ENCODE measurements around the gene WDR45B. TPM values are rescaled to one million over a fixed set of nuclear protein-coding genes. Genes with fewer than 3 reads are reported as not detected.

The WDR45B gene
- total RNA-seq, 2 experiments from 2014 or later, result 49.8 to 54.3 TPM

GRCh38 chr17:82601447-82602000 is 46.7 kb downstream of the WDR45B start:
- peaks cover 72% of the 10 kb centered on the region for H3K36me3 Mint-ChIP-seq (ENCODE audit: low read depth)
- peaks cover 7% of the 10 kb centered on the region for H3K4me1 Mint-ChIP-seq (ENCODE audit: low read depth)
- ChIA-PET POLR2A (no interaction called here), CTCF (no interaction called here)
- no peak for TF ChIP-seq CTCF (IDR thresholded peaks at IDR 0.05)
- Histone ChIP-seq H3K27ac (ENCODE audit: low read depth in 1 of 2, low read length in 2 of 2) (no peak overlapping the region), H3K27me3 (ENCODE audit: control insufficient read depth in 1 of 2, insufficient read depth in 2 of 2, low read length in 2 of 2) (no peaks in the 10 kb centered on the region), H3K9me3 (ENCODE audit: control insufficient read depth in 1 of 2, insufficient read depth in 1 of 2, low read length in 2 of 2) (no peaks in the 10 kb centered on the region), H3K36me3 (ENCODE audit: insufficient read depth, low read length) (peaks cover 71% of the 10 kb centered on the region), H3K4me3 (ENCODE audit: low read length) (no peak overlapping the region), H3K4me1 (ENCODE audit: insufficient read depth, low read length) (peaks cover 7% of the 10 kb centered on the region)
- no peak overlapping the region for H3K27ac Mint-ChIP-seq
- ATAC-seq (ENCODE audit: poor library complexity) (no peak), DNase-seq (no peak)
- no peaks in the 10 kb centered on the region for H3K9me3 Mint-ChIP-seq
- intact Hi-C loops (cut with DNase I, micrococcal nuclease), result no loop called here
- H3K27me3 Mint-ChIP-seq, result no peaks in the 10 kb centered on the region
- no peak overlapping the region for H3K4me3 Mint-ChIP-seq

- Histone ChIP-seq H3K27me3 (ENCODE audit: control insufficient read depth in 1 of 2, insufficient read depth in 2 of 2, low read length in 2 of 2) (no peaks in the 10 kb centered on the region), H3K27ac (ENCODE audit: low read depth in 1 of 2, low read length in 2 of 2) (no peak overlapping the region), H3K4me1 (ENCODE audit: insufficient read depth, low read length) (peaks cover 7% of the 10 kb centered on the region), H3K9me3 (ENCODE audit: control insufficient read depth in 1 of 2, insufficient read depth in 1 of 2, low read length in 2 of 2) (no peaks in the 10 kb centered on the region), H3K36me3 (ENCODE audit: insufficient read depth, low read length) (peaks cover 66% of the 10 kb centered on the region), H3K4me3 (ENCODE audit: low read length) (no peak overlapping the region)
- H3K27ac Mint-ChIP-seq, result no peak overlapping the region
- DNase-seq (no peak), ATAC-seq (ENCODE audit: poor library complexity) (no peak)
- H3K9me3 Mint-ChIP-seq, result no peaks in the 10 kb centered on the region
- intact Hi-C loops (cut with DNase I, micrococcal nuclease), result no loop called here
- H3K4me1 Mint-ChIP-seq (ENCODE audit: low read depth), result peaks cover 7% of the 10 kb centered on the region
- ChIA-PET CTCF (no interaction called here), POLR2A (no interaction called here)
- no peak overlapping the region for H3K4me3 Mint-ChIP-seq
- no peaks in the 10 kb centered on the region for H3K27me3 Mint-ChIP-seq
- TF ChIP-seq CTCF (IDR thresholded peaks at IDR 0.05), result no peak
- peaks cover 67% of the 10 kb centered on the region for H3K36me3 Mint-ChIP-seq (ENCODE audit: low read depth)
Measured at GRCh38 chr17:82600731-82601446, 47.4 kb downstream of the WDR45B start.

- H3K27me3 Mint-ChIP-seq, result no peaks in the 10 kb centered on the region
- peaks cover 15% of the 10 kb centered on the region for H3K4me1 ChIP-seq (ENCODE audit: insufficient read depth, low read length)
- intact Hi-C loops (cut with DNase I, micrococcal nuclease), result no loop called here
- ChIA-PET CTCF (no interaction called here), POLR2A (no interaction called here)
- peaks cover 58% of the 10 kb centered on the region for H3K36me3 ChIP-seq (ENCODE audit: insufficient read depth, low read length)
- H3K36me3 Mint-ChIP-seq (ENCODE audit: low read depth), result peaks cover 58% of the 10 kb centered on the region
- no peak overlapping the region for H3K4me3 ChIP-seq (ENCODE audit: low read length)
- peaks cover 10% of the 10 kb centered on the region for H3K4me1 Mint-ChIP-seq (ENCODE audit: low read depth)
- H3K27me3 ChIP-seq (ENCODE audit: control insufficient read depth in 1 of 2, insufficient read depth in 2 of 2, low read length in 2 of 2), result no peaks in the 10 kb centered on the region
- no peak for TF ChIP-seq CTCF (IDR thresholded peaks at IDR 0.05)
- no peak for DNase-seq
- H3K27ac Mint-ChIP-seq, result no peak overlapping the region
- H3K27ac ChIP-seq (ENCODE audit: low read depth in 1 of 2, low read length in 2 of 2), result no peak overlapping the region
- H3K9me3 Mint-ChIP-seq, result no peaks in the 10 kb centered on the region
- no peaks in the 10 kb centered on the region for H3K9me3 ChIP-seq (ENCODE audit: control insufficient read depth in 1 of 2, insufficient read depth in 1 of 2, low read length in 2 of 2)
- H3K4me3 Mint-ChIP-seq, result no peak overlapping the region
- ATAC-seq (ENCODE audit: poor library complexity), result no peak
Measured at GRCh38 chr17:82599674-82600661, 48.3 kb downstream of the WDR45B start.

Data from CD4-positive, alpha-beta T cell (primary cell).